Measurements from ENCODE around the gene C1QTNF6. TPM values are rescaled to one million over a fixed set of nuclear protein-coding genes. Genes with fewer than 3 reads are reported as not detected.

C1QTNF6 gene
- total and polyA plus RNA-seq, 2 of the 8 experiments (the other 6 are each of a cell fraction or from before 2014, with no cell fraction given): 3.1 to 6.5 TPM

- Histone ChIP-seq H3K79me2 (ENCODE audit: control insufficient read depth in 1 of 2, insufficient read depth in 2 of 2, low read length in 2 of 2) (no peaks in the 10 kb centered on the region), H3K23ac (ENCODE audit: insufficient read length) (no peak overlapping the region), H3K4ac (replicated peaks; ENCODE audit: insufficient read length, low read depth, low read length) (no peak overlapping the region), H4K91ac (replicated peaks; ENCODE audit: insufficient read length, low read length) (peak overlapping the region; percentile 73), H3K79me1 (ENCODE audit: low read depth, low read length) (no peaks in the 10 kb centered on the region), H2AK5ac (ENCODE audit: low read depth, low read length) (no peak overlapping the region), H2AFZ (ENCODE audit: low read length) (no peak overlapping the region), H2BK15ac (ENCODE audit: low read length) (no peak overlapping the region), H3K14ac (ENCODE audit: insufficient read length) (no peak overlapping the region), H3K36me3 (ENCODE audit: control insufficient read depth in 2 of 4, insufficient read depth in 4 of 4, low read length in 3 of 4) (no peaks in the 10 kb centered on the region), H4K8ac (ENCODE audit: extremely low read depth, insufficient read depth, low read length) (no peak overlapping the region), H2BK12ac (ENCODE audit: low read depth, low read length) (0 out of 2 replicates have a peak overlapping the region, but pooled peaks have one; percentile 50), H3K4me1 (replicated peaks in 1 of 4; ENCODE audit: control insufficient read depth in 3 of 4, insufficient read depth in 4 of 4, low read length in 3 of 4) (peaks cover 0 to 11% (median 2%) of the 10 kb centered on the region in 4 experiments; a peak in 5 of 7 replicates), H2BK5ac (ENCODE audit: low read depth, low read length) (no peak overlapping the region), H3K4me2 (ENCODE audit: insufficient read depth in 1 of 2, low read depth in 2 of 2, low read length in 2 of 2) (no peak overlapping the region), H3K56ac (replicated peaks; ENCODE audit: insufficient read length, low read depth, low read length) (no peak overlapping the region), H3K9me3 (ENCODE audit: insufficient read depth in 2 of 2, low read depth in 1 of 2, low read length in 1 of 2) (no peaks in the 10 kb centered on the region), H2BK120ac (replicated peaks; ENCODE audit: low read depth, low read length) (no peak overlapping the region), H3K27ac (ENCODE audit: low read depth, low read length) (no peak overlapping the region), H2BK20ac (ENCODE audit: low read length) (peak overlapping the region; percentile 48; the same call in 1 of the 2 replicates), H3K9ac (replicated peaks in 1 of 4; ENCODE audit: extremely low read depth in 1 of 4, low read depth in 3 of 4, low read length in 3 of 4) (no peak overlapping the region), H3K18ac (ENCODE audit: extremely low read depth, low read length) (no peak overlapping the region), H3K23me2 (ENCODE audit: low read depth, low read length) (no peaks in the 10 kb centered on the region), H4K20me1 (replicated peaks in 1 of 2; ENCODE audit: control insufficient read depth in 1 of 2, insufficient read depth in 2 of 2, low read length in 2 of 2) (no peaks in the 10 kb centered on the region), H3K4me3 (ENCODE audit: extremely low read depth in 1 of 4, insufficient read depth in 2 of 4, low read depth in 3 of 4, low read length in 4 of 4) (no peak overlapping the region), H3K27me3 (replicated peaks in 1 of 4; ENCODE audit: control insufficient read depth in 3 of 4, extremely low read depth in 1 of 4, insufficient read depth in 3 of 4, low read length in 3 of 4) (no peaks in the 10 kb centered on the region), H4K5ac (ENCODE audit: insufficient read length, low read depth, low read length) (no peak overlapping the region)
- WGBS, 2 experiments (ENCODE audit: extremely low coverage in 1 of 2, insufficient coverage in 1 of 2, insufficient read length in 1 of 2, insufficient replicate concordance in 2 of 2, low coverage in 1 of 2, low lambda C conversion rate in 2 of 2, missing lambda C conversion rate in 1 of 2): 88% methylated on average over 6 of the region's 6 CpGs; no CpG with 5 or more reads in 1 of the 2 experiments
- CTCF ChIA-PET (ENCODE audit: partially characterized antibody): interaction anchor here (0.7 to 2.7 kb wide), 9 partner anchors 10 to 169 kb away, joined by 3 to 8 read pairs (median 4); no protein-coding TSS in a partner anchor
- TF ChIP-seq RBBP5 (IDR thresholded peaks at IDR 0.05; ENCODE audit: borderline replicate concordance, low read depth, low read length) (no peak), SIX5 (IDR thresholded peaks at IDR 0.05; ENCODE audit: low read depth, low read length) (no peak), KDM4A (IDR thresholded peaks at IDR 0.05; ENCODE audit: low read depth, low read length, severe bottlenecking) (no peak), ATF2 (IDR thresholded peaks at IDR 0.05; ENCODE audit: low read length) (no peak), EGR1 (IDR thresholded peaks at IDR 0.05; ENCODE audit: borderline replicate concordance, low read depth, low read length) (no peak), JUN (IDR thresholded peaks at IDR 0.05; ENCODE audit: low read depth, low read length) (no peak), SP1 (IDR thresholded peaks at IDR 0.05; ENCODE audit: low read depth, low read length) (no peak), CBX5 (IDR thresholded peaks at IDR 0.05; ENCODE audit: low read depth, low read length) (no peak), POU5F1 (IDR thresholded peaks at IDR 0.05; ENCODE audit: low read depth, low read length) (no peak), TAF7 (optimal IDR thresholded peaks at IDR 0.05; ENCODE audit: borderline replicate concordance, low read depth, low read length) (no peak), POLR2A (IDR thresholded peaks at IDR 0.05; ENCODE audit: control extremely low read depth in 1 of 2, low read depth in 2 of 2, low read length in 2 of 2) (no peak), JUND (IDR thresholded peaks at IDR 0.05; ENCODE audit: low read length) (no peak), GTF2F1 (IDR thresholded peaks at IDR 0.05; ENCODE audit: borderline replicate concordance, low read depth, low read length) (no peak), PHF8 (conservative IDR thresholded peaks at IDR 0.05; ENCODE audit: low read depth, low read length) (no peak)
- FAIRE-seq: no peak
- POLR2A ChIA-PET (ENCODE audit: partially characterized antibody): interaction anchor here (1.1 to 2.2 kb wide), 2 partner anchors 16 to 128 kb away, joined by 3 to 7 read pairs; no protein-coding TSS in a partner anchor
- no peak for DNase-seq (ENCODE audit: low read depth in 1 of 2, low spot score in 2 of 2)
Measured at GRCh38 chr22:37146051-37146385, 42.0 kb downstream of the C1QTNF6 start.

Measured in H1 (cell line).